ENCODE measurements around the gene KRT35. TPM values are rescaled to one million over a fixed set of nuclear protein-coding genes. Genes with fewer than 3 reads are reported as not detected.

Gene KRT35
- total RNA-seq (2014; rRNA removed; shearing (Covaris generic)), result not detected in 2 replicates
- polyA plus RNA-seq (2016; fragmentation: Nextera tagmentation; extraction: Ambion mirVana), result not detected in 2 replicates
- long read RNA-seq, result 0 reads

- no peaks in the 10 kb centered on the region for H4K20me1 ChIP-seq (replicated peaks; ENCODE audit: insufficient read depth)
- no peak within 1 kb of the TSS for H3K27ac ChIP-seq (ENCODE audit: low read depth)
- no peak within 1 kb of the TSS for H3K4me3 ChIP-seq
- H3K9me2 ChIP-seq (ENCODE audit: insufficient read depth), result no peaks in the 10 kb centered on the region; the same call in 1 of the 2 replicates
- DNase-seq (ENCODE audit: low spot score), result no peak
- no peaks in the 10 kb centered on the region for H3K36me3 ChIP-seq (ENCODE audit: insufficient read depth)
- Mint-ChIP-seq H3K9me3 (no peaks in the 10 kb centered on the region), H3K36me3 (ENCODE audit: low read depth) (no peaks in the 10 kb centered on the region), H3K27ac (no peak within 1 kb of the TSS; the same call in 1 of the 2 replicates), H3K4me1 (no peaks in the 10 kb centered on the region), H3K4me3 (no peak within 1 kb of the TSS), H3K27me3 (ENCODE audit: insufficient read depth, low read depth, poor library complexity) (peaks cover 16% of the 10 kb centered on the region)
- ATAC-seq, result no peak
- TF ChIP-seq NANOG (IDR thresholded peaks at IDR 0.05; ENCODE audit: borderline replicate concordance), result no peak
- no peak for TF ChIP-seq REST (IDR thresholded peaks at IDR 0.05; ENCODE audit: unreplicated experiment)
- TF ChIP-seq ZNF462 (CRISPR knock-in tag; IDR thresholded peaks at IDR 0.05), result no peak
- no peak for TF ChIP-seq ETS1 (IDR thresholded peaks at IDR 0.05)
- TF ChIP-seq STAT1 (IDR thresholded peaks at IDR 0.05; ENCODE audit: unreplicated experiment), result no peak
- no peak for TF ChIP-seq CTCF (conservative IDR thresholded peaks at IDR 0.05; ENCODE audit: low read depth in 2 of 2)
- TF ChIP-seq ZNF331 (CRISPR knock-in tag; IDR thresholded peaks at IDR 0.05; ENCODE audit: low read depth), result no peak
- TF ChIP-seq CREB1 (CRISPR knock-in tag; IDR thresholded peaks at IDR 0.05; ENCODE audit: low read depth), result no peak
- no peak for TF ChIP-seq EZH2phosphoT487 (IDR thresholded peaks at IDR 0.05; ENCODE audit: unreplicated experiment)
- TF ChIP-seq EZH2 (IDR thresholded peaks at IDR 0.05; ENCODE audit: low read depth, unreplicated experiment), result no peak
- no peak for TF ChIP-seq POLR2AphosphoS5 (IDR thresholded peaks at IDR 0.05; ENCODE audit: low read depth)
- no peak for TF ChIP-seq ZNF114 (CRISPR knock-in tag; IDR thresholded peaks at IDR 0.05)
- no peak for TF ChIP-seq JUNB (IDR thresholded peaks at IDR 0.05; ENCODE audit: unreplicated experiment)
- no peaks in the 10 kb centered on the region for H3K27me3 ChIP-seq (ENCODE audit: insufficient read depth)
- no peaks in the 10 kb centered on the region for H3F3A ChIP-seq (replicated peaks; ENCODE audit: low read depth)
- H2AFZ ChIP-seq, result no peak within 1 kb of the TSS
- no peaks in the 10 kb centered on the region for H3K4me1 ChIP-seq (ENCODE audit: insufficient read depth)
- H3K79me2 ChIP-seq (replicated peaks; ENCODE audit: insufficient read depth), result no peaks in the 10 kb centered on the region
- no peak within 1 kb of the TSS for H3K4me2 ChIP-seq
These were observed at the start of gene KRT35 for GRCh38 chr17:41481036-41481435. TSS of gene KRT35 (minus strand) at chr17:41481151. CDS start at chr17:41481097, 54 bp downstream.

All from GM23338 (cell line).